Ovary (tissue), 3 donors: ENCODE data around the gene BBIP1.

Experiments
- EP300 ChIP-seq: sonication (generic); formaldehyde crosslinking; IDR thresholded peaks from one replicate; pipeline ENCODE4 v1.6.1; 2017; ENCODE audit warnings: antibody characterized with exemption
- POLR2A ChIP-seq: fragments of 450-650 bp; IDR thresholded peaks from one replicate; pipeline ENCODE4 v1.6.1; 2017; ENCODE audit warnings: antibody characterized with exemption, mild to moderate bottlenecking, moderate library complexity
- TF ChIP-seq, protein P1 (sequence below), 3 donors: fragments of 450-650 bp in 2 of 3; fragments of 200-600 bp in 1 of 3; IDR thresholded peaks; one replicate each; pipeline versions ENCODE4 v1.5.1 to v1.8.0; 2016 to 2022; ENCODE audit warnings: antibody characterized with exemption in 3 of 3, mild to moderate bottlenecking in 1 of 3
- donor health status: DM: no; HTN: no; CAD: no.

DNA sequence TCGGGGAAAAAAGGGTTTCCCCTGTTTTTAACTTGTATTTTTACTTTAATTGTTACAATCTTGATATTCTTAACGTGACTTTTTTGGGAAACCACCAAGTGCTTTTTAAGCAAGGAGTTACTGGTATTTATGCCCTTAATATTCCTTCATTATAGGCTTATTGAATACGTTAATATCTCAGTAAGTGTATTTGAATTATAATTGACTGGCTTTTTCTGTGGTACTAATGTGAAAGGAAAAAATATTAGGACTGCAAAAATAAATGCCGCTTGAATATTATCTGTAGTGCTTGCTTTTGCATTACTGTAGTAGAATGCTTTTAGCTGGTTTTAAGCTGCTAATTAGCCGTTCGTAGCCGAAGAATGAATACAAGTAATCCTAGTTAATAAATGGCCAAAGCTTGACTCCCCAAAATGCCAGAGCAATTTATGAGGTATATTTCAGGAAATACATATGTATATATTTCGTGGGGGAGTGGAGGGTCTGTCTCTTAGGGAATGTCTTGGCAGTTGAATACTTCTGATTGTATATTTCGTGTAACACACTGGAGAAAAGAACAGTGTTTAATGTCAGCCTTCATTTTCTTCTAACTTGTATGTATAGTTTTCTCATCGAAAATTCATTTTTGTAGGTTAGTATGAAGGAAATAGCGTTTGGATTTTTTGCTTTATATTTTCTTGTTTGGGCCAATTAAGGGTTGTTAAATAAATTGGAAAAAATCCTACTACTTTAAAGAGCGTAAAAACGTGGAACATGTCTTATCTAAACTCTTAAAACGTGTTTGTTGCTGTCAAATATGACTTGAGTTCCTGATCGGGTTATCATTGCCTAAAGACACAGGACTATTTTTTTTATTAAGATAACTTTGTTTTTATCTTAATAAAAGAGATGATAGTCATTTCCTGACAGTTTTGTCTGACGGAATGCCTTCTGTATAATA lies 45.7 kb downstream of the BBIP1 start:
- TF ChIP-seq, protein P1, sequence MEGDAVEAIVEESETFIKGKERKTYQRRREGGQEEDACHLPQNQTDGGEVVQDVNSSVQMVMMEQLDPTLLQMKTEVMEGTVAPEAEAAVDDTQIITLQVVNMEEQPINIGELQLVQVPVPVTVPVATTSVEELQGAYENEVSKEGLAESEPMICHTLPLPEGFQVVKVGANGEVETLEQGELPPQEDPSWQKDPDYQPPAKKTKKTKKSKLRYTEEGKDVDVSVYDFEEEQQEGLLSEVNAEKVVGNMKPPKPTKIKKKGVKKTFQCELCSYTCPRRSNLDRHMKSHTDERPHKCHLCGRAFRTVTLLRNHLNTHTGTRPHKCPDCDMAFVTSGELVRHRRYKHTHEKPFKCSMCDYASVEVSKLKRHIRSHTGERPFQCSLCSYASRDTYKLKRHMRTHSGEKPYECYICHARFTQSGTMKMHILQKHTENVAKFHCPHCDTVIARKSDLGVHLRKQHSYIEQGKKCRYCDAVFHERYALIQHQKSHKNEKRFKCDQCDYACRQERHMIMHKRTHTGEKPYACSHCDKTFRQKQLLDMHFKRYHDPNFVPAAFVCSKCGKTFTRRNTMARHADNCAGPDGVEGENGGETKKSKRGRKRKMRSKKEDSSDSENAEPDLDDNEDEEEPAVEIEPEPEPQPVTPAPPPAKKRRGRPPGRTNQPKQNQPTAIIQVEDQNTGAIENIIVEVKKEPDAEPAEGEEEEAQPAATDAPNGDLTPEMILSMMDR (IDR thresholded peaks at IDR 0.05), result no peak
- no peak for TF ChIP-seq POLR2A
- no peak for TF ChIP-seq EP300
